GM19193 (cell line): Measurements from ENCODE around the gene SPSB3.

Source experiments
- POLR2A ChIP-seq: IDR thresholded peaks from 4 replicates; pipeline ENCODE4 v1.6.1; 2011; ENCODE audit not compliant: insufficient read depth, insufficient read length; ENCODE audit errors: extremely low read depth

Gene SPSB3

DNA sequence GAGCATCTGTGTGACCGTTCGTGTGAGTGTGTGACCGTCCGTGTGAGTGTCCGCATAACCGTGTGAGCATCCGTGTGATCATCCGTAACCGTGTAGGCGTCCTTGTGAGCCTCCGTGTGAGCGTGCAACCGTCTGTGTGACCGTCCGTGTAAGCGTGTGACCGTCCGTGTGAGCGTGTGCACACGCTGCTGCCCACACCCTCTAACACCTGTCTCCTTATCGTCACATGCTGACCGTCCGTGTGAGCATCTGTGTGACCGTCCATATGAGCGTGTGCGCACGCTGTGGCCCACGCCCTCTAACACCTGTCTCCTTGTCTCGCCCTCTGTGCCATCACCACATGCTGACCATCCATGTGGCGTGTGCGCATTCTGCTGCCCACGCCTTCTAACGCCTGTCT lies 42.1 kb downstream of the SPSB3 start:
- TF ChIP-seq POLR2A = no peak

DNA sequence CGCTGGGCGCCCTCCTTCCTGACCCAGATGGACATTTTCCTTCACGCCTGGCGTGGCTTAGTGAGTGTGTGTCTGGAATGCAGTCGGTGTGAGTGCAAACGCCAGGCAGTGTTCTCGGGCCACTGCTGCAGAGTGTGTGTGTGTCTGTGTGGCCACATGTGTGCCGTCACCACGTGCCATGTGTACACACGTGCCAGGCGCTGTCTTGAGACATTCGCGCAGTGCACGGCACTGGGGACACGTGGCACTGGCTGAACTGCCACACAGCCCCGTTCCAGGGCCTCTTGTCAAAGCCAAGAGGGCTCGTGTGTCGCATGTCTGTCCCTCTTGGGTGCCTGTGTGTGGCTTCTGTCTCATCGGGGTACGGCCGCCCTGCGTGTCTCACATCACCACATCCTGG lies 47.6 kb downstream of the SPSB3 start:
- no peak for TF ChIP-seq POLR2A

DNA sequence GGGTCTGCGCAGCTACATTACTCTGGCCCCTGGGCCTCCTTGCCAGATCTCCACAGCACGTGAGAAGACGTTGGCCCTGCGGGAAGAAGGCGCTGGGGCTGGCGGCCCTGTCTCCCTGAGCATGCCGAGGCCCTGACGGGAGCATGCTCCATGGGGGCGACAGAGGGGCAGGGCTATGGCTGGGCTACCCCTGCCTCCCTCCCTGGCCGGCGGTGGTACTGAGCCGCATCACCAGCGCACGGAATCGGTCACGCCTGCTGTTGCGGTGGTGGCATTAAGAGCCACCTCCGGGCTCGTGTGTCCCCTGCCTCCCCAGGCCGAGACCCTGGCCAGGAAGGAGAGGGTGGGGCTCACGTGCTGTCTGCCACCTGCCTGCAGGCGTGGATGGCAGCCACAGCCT lies 48.2 kb downstream of the SPSB3 start:
- TF ChIP-seq POLR2A = no peak

DNA sequence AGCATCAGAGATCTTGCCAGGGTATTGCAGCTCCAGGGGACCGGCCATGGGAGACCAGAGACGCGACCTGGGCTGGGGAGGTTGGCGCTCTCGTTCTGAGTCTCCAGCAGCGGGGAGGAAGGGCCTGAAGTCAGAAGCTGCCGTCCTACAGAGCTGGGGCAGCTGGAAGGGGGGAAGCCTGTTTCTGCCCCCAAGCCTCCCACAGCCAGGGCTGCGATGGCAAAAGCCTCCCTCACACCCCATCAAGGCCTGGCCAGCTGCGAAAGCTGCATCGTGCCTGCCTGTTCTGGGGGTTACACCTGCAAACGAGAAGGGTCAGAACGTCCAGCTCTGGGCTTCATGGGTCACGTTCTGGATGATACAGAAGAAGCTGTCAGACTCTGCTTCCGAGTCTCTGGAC lies 50.3 kb downstream of the SPSB3 start:
- TF ChIP-seq POLR2A = no peak

DNA sequence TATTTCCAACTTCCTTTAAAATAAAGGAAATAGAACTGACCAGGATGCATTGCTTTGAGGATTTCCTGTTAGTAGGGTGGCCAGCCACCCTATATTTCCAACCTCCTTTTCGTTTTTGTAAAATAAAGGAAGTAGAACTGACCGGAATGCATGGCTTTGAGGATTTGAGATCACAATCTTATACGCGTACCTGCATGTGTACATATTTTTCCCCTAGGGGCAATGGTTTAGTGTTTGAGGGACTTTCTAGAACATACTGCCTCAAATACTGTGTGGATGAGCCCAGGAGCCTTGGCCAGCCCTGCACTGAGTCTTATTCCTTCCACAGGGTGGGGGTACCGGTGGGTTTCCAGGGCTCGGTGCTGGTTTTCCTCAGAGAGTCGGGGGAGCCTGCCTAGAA lies 50.8 kb downstream of the SPSB3 start:
- no peak for TF ChIP-seq POLR2A

DNA sequence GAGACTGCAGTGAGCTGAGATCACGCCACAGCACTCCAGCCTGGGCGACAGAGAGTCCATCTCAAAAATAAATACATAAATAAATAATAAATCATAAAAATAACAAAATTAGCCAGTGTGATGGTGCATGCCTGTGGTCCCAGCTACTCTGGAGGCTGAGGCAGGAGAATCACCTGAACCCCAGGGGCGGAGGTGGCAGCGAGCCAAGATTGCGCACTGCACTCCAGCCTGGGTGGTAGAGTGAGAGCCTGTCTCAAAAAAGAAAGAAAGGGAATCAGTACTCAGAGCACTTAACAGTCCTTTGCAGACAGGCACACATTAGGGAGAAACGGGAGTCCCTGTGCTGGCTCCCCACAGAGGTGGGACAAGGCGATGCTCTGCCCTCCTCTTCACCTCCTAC lies 51.3 kb downstream of the SPSB3 start:
- TF ChIP-seq POLR2A = no peak

DNA sequence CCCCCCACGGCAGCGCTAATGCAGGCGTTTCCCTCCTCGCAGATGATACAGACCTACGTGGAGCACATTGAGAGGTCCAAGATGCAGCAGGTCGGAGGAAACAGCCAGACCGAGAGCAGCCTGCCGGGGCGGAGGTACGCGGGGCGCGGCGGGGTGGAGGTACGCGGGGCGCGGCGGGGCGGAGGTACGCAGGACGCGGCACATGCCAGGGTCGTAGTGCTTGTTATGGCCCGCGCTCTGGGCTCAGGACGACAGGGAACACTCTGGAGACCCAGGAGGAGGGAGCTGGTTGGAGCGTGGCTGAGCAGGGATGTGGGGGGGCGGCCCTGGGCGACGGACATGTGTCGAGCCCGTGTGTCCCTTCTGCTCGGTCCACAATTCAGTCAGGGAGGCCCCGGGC lies 52.9 kb downstream of the SPSB3 start:
- TF ChIP-seq POLR2A = no peak

DNA sequence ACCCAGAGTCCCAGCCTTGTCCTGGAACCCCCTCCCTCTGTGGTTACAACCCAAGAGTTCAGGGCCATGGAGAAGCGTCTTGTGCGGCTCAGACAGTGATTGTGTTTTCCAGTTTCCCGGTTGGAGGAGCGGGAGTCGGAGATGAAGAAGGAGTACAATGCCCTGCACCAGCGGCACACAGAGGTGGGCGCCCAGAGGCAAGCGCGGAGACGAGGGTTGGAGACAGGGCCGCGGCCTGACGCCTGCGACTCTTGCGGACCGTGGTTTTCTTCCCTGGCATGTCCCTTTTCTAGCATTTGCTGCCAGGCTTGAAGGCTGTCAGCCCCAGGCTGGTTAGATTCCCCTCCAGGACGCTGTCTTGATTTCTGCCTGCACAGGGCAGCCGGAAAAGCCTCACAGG lies 53.3 kb downstream of the SPSB3 start:
- TF ChIP-seq POLR2A = no peak

DNA sequence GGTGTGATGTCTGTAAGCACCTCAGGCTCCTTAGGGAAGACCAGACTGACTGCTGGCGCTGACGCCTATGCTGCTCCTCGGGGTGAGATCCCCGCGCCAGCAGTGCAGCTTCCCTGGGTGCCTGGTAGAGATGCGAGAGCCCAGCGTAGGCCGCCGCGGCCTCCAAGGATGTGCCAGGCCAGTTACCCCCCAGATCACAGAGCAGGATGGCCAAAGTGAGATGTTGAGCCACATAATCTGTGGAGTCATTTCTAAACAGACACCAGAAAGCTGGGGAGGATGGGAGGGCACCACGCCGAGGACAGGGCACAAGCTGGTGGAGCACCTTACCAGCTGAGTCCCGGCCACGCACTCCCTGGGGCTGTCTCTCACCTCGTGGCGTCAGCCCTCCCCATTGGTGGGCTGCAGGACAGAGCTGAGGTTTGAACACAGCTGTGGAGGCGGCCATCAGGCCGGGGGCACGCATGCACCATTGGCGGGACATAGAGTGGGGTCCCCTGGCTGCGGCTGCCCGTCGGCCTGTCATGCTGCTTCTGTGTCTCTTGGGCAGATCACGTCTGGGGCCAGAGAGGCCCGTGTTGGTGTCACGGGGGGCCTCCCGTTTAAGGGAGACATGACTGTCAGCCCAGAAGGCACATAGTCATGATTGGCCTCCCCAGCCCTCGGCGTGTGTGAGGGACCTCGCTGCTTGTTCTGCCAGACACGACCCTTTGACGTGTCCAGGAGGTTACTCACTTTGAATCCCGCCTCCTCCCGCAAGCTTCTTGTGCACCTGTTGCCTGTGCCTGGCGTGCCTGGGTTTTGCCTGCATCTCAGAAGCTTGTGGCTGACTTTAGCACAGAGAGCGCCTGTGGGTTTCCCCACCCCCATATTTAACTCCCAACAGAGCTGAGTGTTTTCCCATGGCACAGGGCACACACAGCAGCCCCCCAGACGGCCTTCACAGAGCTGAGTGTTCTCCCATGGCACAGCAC lies 54.4 kb downstream of the SPSB3 start:
- TF ChIP-seq POLR2A = no peak
